HEK293 (cell line): Measurements from ENCODE around the gene TSPYL2.

ENCODE experiments used
- EGR2 ChIP-seq: fragments of 450-650 bp; formaldehyde crosslinking; IDR thresholded peaks from 2 replicates; pipeline ENCODE4 v1.5.1; 2016; ENCODE audit warnings: low read depth, missing biosample characterization, missing genetic modification characterization
- GFI1B ChIP-seq: fragments of 450-650 bp; formaldehyde crosslinking; IDR thresholded peaks from 2 replicates; pipeline ENCODE4 v1.5.1; 2016; ENCODE audit warnings: missing biosample characterization, missing genetic modification characterization
- GLI2 ChIP-seq: fragments of 450-650 bp; formaldehyde crosslinking; IDR thresholded peaks from 2 replicates; pipeline ENCODE4; 2017; ENCODE audit warnings: missing biosample characterization, missing genetic modification characterization, low read depth, borderline replicate concordance
- GLI4 ChIP-seq: fragments of 450-650 bp; formaldehyde crosslinking; IDR thresholded peaks from 2 replicates; pipeline ENCODE4 v1.5.1; 2016; ENCODE audit warnings: missing biosample characterization, missing genetic modification characterization
- KLF9 ChIP-seq: fragments of 450-650 bp; formaldehyde crosslinking; IDR thresholded peaks from 2 replicates; pipeline ENCODE4 v1.5.1; 2016; ENCODE audit warnings: missing biosample characterization, missing genetic modification characterization, low read depth
- MEIS1 ChIP-seq: sonication (generic); formaldehyde crosslinking; IDR thresholded peaks from 2 replicates; pipeline ENCODE4 v1.8.1; 2022; ENCODE audit warnings: missing genetic modification reagents, mild to moderate bottlenecking, borderline replicate concordance
- SETDB1 ChIP-seq: IDR thresholded peaks from one replicate; pipeline ENCODE4 v1.6.1; 2017; ENCODE audit warnings: mild to moderate bottlenecking, low read length, moderate library complexity, mixed read lengths; ENCODE audit not compliant: insufficient read length
- SP2 ChIP-seq: fragments of 450-650 bp; formaldehyde crosslinking; IDR thresholded peaks from 2 replicates; pipeline ENCODE4 v1.5.1; 2016; ENCODE audit warnings: missing biosample characterization, missing genetic modification characterization
- SP7 ChIP-seq: fragments of 450-650 bp; formaldehyde crosslinking; IDR thresholded peaks from 2 replicates; pipeline ENCODE4 v1.5.1; 2016; ENCODE audit warnings: missing biosample characterization, missing genetic modification characterization
- WT1 ChIP-seq: fragments of 450-650 bp; formaldehyde crosslinking; IDR thresholded peaks from 2 replicates; pipeline ENCODE4 v1.5.1; 2016; ENCODE audit warnings: missing biosample characterization, missing genetic modification characterization
- ZBTB20 ChIP-seq: fragments of 450-650 bp; formaldehyde crosslinking; IDR thresholded peaks from 2 replicates; pipeline ENCODE4 v1.5.1; 2016; ENCODE audit warnings: missing biosample characterization, missing genetic modification characterization
- ZNF133 ChIP-seq: fragments of 450-650 bp; formaldehyde crosslinking; IDR thresholded peaks from 2 replicates; pipeline ENCODE4 v1.5.1; 2016; ENCODE audit warnings: missing biosample characterization, missing genetic modification characterization
- ZNF146 ChIP-seq: fragments of 450-650 bp; formaldehyde crosslinking; IDR thresholded peaks from 2 replicates; pipeline ENCODE4 v1.5.1; 2016; ENCODE audit warnings: missing biosample characterization, missing genetic modification characterization
- ZNF175 ChIP-seq: fragments of 450-650 bp; formaldehyde crosslinking; IDR thresholded peaks from 2 replicates; pipeline ENCODE4 v1.5.1; 2016; ENCODE audit warnings: missing biosample characterization, missing genetic modification characterization
- ZNF202 ChIP-seq: fragments of 450-650 bp; formaldehyde crosslinking; IDR thresholded peaks from 2 replicates; pipeline ENCODE4 v1.5.1; 2016; ENCODE audit warnings: missing biosample characterization, missing genetic modification characterization, borderline replicate concordance
- ZNF248 ChIP-seq: fragments of 450-650 bp; formaldehyde crosslinking; IDR thresholded peaks from 2 replicates; pipeline ENCODE4 v1.5.1; 2017; ENCODE audit warnings: missing biosample characterization, missing genetic modification characterization
- ZNF266 ChIP-seq: fragments of 450-650 bp; formaldehyde crosslinking; IDR thresholded peaks from 2 replicates; pipeline ENCODE4 v1.5.1; 2016; ENCODE audit warnings: missing biosample characterization, missing genetic modification characterization, low read depth
- ZNF324 ChIP-seq: fragments of 450-650 bp; formaldehyde crosslinking; IDR thresholded peaks from 2 replicates; pipeline ENCODE4 v1.5.1; 2016; ENCODE audit warnings: missing biosample characterization, missing genetic modification characterization
- ZNF335 ChIP-seq: fragments of 450-650 bp; formaldehyde crosslinking; conservative IDR thresholded peaks from 2 replicates; pipeline ENCODE4 v1.5.1; 2016; ENCODE audit warnings: missing biosample characterization, missing genetic modification characterization
- ZNF341 ChIP-seq: fragments of 450-650 bp; formaldehyde crosslinking; IDR thresholded peaks from 2 replicates; pipeline ENCODE4; 2016; ENCODE audit warnings: low read depth, missing biosample characterization, missing genetic modification characterization
- ZNF37A ChIP-seq: fragments of 450-650 bp; IDR thresholded peaks from 2 replicates; pipeline ENCODE4 v1.5.1; 2018; ENCODE audit warnings: missing biosample characterization, missing genetic modification characterization
- ZNF394 ChIP-seq: fragments of 450-650 bp; formaldehyde crosslinking; IDR thresholded peaks from 2 replicates; pipeline ENCODE4 v1.5.1; 2016; ENCODE audit warnings: missing biosample characterization, missing genetic modification characterization, mild to moderate bottlenecking, moderate library complexity, borderline replicate concordance
- ZNF404 ChIP-seq: fragments of 450-650 bp; formaldehyde crosslinking; IDR thresholded peaks from 2 replicates; pipeline ENCODE4 v1.5.1; 2017; ENCODE audit warnings: missing biosample characterization, missing genetic modification characterization
- ZNF416 ChIP-seq: fragments of 450-650 bp; formaldehyde crosslinking; IDR thresholded peaks from 2 replicates; pipeline ENCODE4 v1.5.1; 2016; ENCODE audit warnings: missing biosample characterization, missing genetic modification characterization
- ZNF426 ChIP-seq: fragments of 450-650 bp; formaldehyde crosslinking; IDR thresholded peaks from 2 replicates; pipeline ENCODE4 v1.5.1; 2017; ENCODE audit warnings: missing biosample characterization, missing genetic modification characterization, mild to moderate bottlenecking, inconsistent platforms, moderate library complexity
- ZNF558 ChIP-seq: fragments of 450-650 bp; formaldehyde crosslinking; IDR thresholded peaks from 2 replicates; pipeline ENCODE4 v1.5.1; 2016; ENCODE audit warnings: missing biosample characterization, missing genetic modification characterization
- ZNF600 ChIP-seq: fragments of 450-650 bp; formaldehyde crosslinking; IDR thresholded peaks from 2 replicates; pipeline ENCODE4 v1.5.1; 2016; ENCODE audit warnings: missing biosample characterization, missing genetic modification characterization
- ZNF624 ChIP-seq: fragments of 450-650 bp; formaldehyde crosslinking; IDR thresholded peaks from 2 replicates; pipeline ENCODE4 v1.5.1; 2017; ENCODE audit warnings: missing biosample characterization, missing genetic modification characterization
- ZNF626 ChIP-seq: fragments of 450-650 bp; sonication (Bioruptor Pico); formaldehyde crosslinking; IDR thresholded peaks from 2 replicates; pipeline ENCODE4 v1.5.1; 2018; ENCODE audit warnings: missing biosample characterization, missing genetic modification characterization, inconsistent platforms
- ZNF629 ChIP-seq: fragments of 450-650 bp; formaldehyde crosslinking; IDR thresholded peaks from 2 replicates; pipeline ENCODE4 v1.5.1; 2017; ENCODE audit warnings: missing biosample characterization, missing genetic modification characterization
- ZNF660 ChIP-seq: fragments of 450-650 bp; IDR thresholded peaks from 2 replicates; pipeline ENCODE4 v1.5.1; 2018; ENCODE audit warnings: missing biosample characterization, mild to moderate bottlenecking, missing genetic modification characterization
- ZNF670 ChIP-seq: fragments of 450-650 bp; formaldehyde crosslinking; IDR thresholded peaks from 2 replicates; pipeline ENCODE4 v1.5.1; 2016; ENCODE audit warnings: missing biosample characterization, missing genetic modification characterization, low read depth
- ZNF768 ChIP-seq: fragments of 450-650 bp; formaldehyde crosslinking; IDR thresholded peaks from 2 replicates; pipeline ENCODE4 v1.5.1; 2018; ENCODE audit warnings: missing biosample characterization, mild to moderate bottlenecking, missing genetic modification characterization
- ZSCAN23 ChIP-seq: fragments of 450-650 bp; formaldehyde crosslinking; IDR thresholded peaks from 2 replicates; pipeline ENCODE4 v1.5.1; 2016; ENCODE audit warnings: missing biosample characterization, missing genetic modification characterization
- TF ChIP-seq, protein P1 (sequence below): fragments of 450-650 bp; formaldehyde crosslinking; IDR thresholded peaks from 2 replicates; pipeline ENCODE4 v1.5.1; 2016; ENCODE audit warnings: missing biosample characterization, missing genetic modification characterization
- TF ChIP-seq, protein P2 (sequence below): fragments of 450-650 bp; formaldehyde crosslinking; IDR thresholded peaks from 2 replicates; pipeline ENCODE4 v1.5.1; 2017; ENCODE audit warnings: missing biosample characterization, missing genetic modification characterization
- TF ChIP-seq, protein P3 (sequence below): fragments of 450-650 bp; formaldehyde crosslinking; IDR thresholded peaks from 2 replicates; pipeline ENCODE4 v1.5.1; 2016; ENCODE audit warnings: missing biosample characterization, missing genetic modification characterization
- TF ChIP-seq, protein P4 (sequence below): fragments of 450-650 bp; formaldehyde crosslinking; IDR thresholded peaks from 2 replicates; pipeline ENCODE4 v1.5.1; 2016; ENCODE audit warnings: missing biosample characterization, missing genetic modification characterization

Gene TSPYL2

DNA sequence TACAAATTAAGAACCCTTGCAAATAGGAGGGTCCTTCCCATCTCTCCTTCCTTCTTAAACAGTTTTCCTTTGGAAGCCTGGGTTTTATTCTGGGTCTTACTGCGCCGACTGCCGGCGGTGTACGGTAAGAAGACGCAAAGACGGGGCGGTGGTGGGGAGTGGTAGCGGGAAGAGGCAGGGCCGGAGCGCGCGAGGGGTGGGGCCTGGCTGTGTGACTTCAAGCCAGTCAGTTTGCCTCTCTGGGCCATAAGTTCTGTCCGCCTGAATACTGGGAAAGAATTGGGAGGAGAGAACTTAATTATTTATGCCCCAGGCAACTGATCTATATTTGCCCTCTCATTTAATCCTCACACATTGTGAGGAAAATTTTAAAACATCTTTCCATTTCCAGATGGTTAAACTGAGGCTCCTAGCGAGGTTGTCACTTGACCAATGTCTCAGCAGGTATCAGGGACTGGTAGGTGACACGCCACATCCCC is 11.0 kb downstream of the TSPYL2 start (continued):
- TF ChIP-seq GLI2 (tag by site-specific recombination) (no peak), ZNF660 (tag by site-specific recombination) (no peak), SP2 (peak; percentile 3), ZNF600 (tag by site-specific recombination) (no peak), ZSCAN23 (no peak), ZNF670 (tag by site-specific recombination) (no peak), ZNF624 (no peak), EGR2 (tag by site-specific recombination) (no peak), ZNF558 (no peak), MEIS1 (no peak), ZNF266 (no peak), ZBTB20 (tag by site-specific recombination) (no peak), ZNF324 (tag by site-specific recombination) (no peak), ZNF404 (no peak), GFI1B (no peak), SETDB1 (no peak), ZNF175 (no peak), GLI4 (tag by site-specific recombination) (no peak), ZNF146 (tag by site-specific recombination) (no peak), ZNF416 (tag by site-specific recombination) (no peak), ZNF37A (no peak), ZNF133 (no peak), KLF9 (tag by site-specific recombination) (peak; percentile 79), ZNF341 (tag by site-specific recombination) (peak; percentile 47; the same call in 1 of the 2 replicates), ZNF426 (tag by site-specific recombination) (no peak), ZNF626 (no peak), ZNF335 (tag by site-specific recombination) (no peak), ZNF202 (no peak), ZNF394 (tag by site-specific recombination) (no peak), ZNF629 (tag by site-specific recombination) (no peak), ZNF768 (peak; percentile 99; the same call in 1 of the 2 replicates), WT1 (tag by site-specific recombination) (peak; percentile 23; the same call in 1 of the 2 replicates), ZNF248 (tag by site-specific recombination) (no peak), SP7 (tag by site-specific recombination) (0 out of 2 replicates have a peak, but pooled peaks have one; percentile 13)
- TF ChIP-seq, protein P1, sequence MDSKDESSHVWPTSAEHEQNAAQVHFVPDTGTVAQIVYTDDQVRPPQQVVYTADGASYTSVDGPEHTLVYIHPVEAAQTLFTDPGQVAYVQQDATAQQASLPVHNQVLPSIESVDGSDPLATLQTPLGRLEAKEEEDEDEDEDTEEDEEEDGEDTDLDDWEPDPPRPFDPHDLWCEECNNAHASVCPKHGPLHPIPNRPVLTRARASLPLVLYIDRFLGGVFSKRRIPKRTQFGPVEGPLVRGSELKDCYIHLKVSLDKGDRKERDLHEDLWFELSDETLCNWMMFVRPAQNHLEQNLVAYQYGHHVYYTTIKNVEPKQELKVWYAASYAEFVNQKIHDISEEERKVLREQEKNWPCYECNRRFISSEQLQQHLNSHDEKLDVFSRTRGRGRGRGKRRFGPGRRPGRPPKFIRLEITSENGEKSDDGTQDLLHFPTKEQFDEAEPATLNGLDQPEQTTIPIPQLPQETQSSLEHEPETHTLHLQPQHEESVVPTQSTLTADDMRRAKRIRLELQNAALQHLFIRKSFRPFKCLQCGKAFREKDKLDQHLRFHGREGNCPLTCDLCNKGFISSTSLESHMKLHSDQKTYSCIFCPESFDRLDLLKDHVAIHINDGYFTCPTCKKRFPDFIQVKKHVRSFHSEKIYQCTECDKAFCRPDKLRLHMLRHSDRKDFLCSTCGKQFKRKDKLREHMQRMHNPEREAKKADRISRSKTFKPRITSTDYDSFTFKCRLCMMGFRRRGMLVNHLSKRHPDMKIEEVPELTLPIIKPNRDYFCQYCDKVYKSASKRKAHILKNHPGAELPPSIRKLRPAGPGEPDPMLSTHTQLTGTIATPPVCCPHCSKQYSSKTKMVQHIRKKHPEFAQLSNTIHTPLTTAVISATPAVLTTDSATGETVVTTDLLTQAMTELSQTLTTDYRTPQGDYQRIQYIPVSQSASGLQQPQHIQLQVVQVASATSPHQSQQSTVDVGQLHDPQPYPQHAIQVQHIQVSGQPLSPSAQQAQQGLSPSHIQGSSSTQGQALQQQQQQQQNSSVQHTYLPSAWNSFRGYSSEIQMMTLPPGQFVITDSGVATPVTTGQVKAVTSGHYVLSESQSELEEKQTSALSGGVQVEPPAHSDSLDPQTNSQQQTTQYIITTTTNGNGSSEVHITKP (tag by site-specific recombination), result no peak
- TF ChIP-seq, protein P2, sequence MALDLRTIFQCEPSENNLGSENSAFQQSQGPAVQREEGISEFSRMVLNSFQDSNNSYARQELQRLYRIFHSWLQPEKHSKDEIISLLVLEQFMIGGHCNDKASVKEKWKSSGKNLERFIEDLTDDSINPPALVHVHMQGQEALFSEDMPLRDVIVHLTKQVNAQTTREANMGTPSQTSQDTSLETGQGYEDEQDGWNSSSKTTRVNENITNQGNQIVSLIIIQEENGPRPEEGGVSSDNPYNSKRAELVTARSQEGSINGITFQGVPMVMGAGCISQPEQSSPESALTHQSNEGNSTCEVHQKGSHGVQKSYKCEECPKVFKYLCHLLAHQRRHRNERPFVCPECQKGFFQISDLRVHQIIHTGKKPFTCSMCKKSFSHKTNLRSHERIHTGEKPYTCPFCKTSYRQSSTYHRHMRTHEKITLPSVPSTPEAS, result no peak
- TF ChIP-seq, protein P3, sequence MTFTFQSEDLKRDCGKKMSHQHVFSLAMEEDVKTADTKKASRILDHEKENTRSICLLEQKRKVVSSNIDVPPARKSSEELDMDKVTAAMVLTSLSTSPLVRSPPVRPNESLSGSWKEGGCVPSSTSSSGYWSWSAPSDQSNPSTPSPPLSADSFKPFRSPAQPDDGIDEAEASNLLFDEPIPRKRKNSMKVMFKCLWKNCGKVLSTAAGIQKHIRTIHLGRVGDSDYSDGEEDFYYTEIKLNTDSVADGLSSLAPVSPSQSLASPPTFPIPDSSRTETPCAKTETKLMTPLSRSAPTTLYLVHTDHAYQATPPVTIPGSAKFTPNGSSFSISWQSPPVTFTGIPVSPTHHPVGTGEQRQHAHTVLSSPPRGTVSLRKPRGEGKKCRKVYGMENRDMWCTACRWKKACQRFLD, result no peak
- TF ChIP-seq, protein P4, sequence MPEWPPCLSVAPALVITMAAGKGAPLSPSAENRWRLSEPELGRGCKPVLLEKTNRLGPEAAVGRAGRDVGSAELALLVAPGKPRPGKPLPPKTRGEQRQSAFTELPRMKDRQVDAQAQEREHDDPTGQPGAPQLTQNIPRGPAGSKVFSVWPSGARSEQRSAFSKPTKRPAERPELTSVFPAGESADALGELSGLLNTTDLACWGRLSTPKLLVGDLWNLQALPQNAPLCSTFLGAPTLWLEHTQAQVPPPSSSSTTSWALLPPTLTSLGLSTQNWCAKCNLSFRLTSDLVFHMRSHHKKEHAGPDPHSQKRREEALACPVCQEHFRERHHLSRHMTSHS (tag by site-specific recombination), result no peak
